ENCODE results near the gene FAIM.

GRCh38 chr3:138573138-138573537, 35.4 kb upstream of the FAIM start:
- TF ChIP-seq, protein P1, sequence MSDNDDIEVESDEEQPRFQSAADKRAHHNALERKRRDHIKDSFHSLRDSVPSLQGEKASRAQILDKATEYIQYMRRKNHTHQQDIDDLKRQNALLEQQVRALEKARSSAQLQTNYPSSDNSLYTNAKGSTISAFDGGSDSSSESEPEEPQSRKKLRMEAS (IDR thresholded peaks at IDR 0.05; ENCODE audit: low read depth, low read length) = no peak
- TF ChIP-seq POLR2A (IDR thresholded peaks at IDR 0.05; ENCODE audit: extremely low read depth, insufficient read length) = no peak
- no peak for TF ChIP-seq CTCF (IDR thresholded peaks at IDR 0.05; ENCODE audit: low read depth, low read length)
